K562 (cell line): ENCODE results near the gene GPRIN1. TPM values are rescaled to one million over a fixed set of nuclear protein-coding genes. Genes with fewer than 3 reads are reported as not detected.

Experiments
- ATAC-seq: fragments of 200-7000 bp; cut with Tn5 transposase; 3 replicates; pipeline ENCODE4 v1.9.1; 2020; ENCODE audit warnings: moderate library complexity
- BruUV-seq: library from RNA; stranded (reverse); fragments of 400-500 nt; replicated peaks from 2 replicates; lab custom pipeline; 2021; lab: Mats Ljungman, UMichigan
- CTCF ChIA-PET: fragments of 300-600 bp; formaldehyde crosslinking; extraction: SDS; loops from one replicate; lab custom pipeline; 2021; ENCODE audit warnings: low intra/inter-chr PET ratio; lab: Yijun Ruan, JAX
- POLR2A ChIA-PET: fragments of 300-600, 350-650 bp; sonication (Branson Sonifier 250); formaldehyde crosslinking; extraction: SDS; loops from one replicate; lab custom pipeline; 2021; ENCODE audit warnings: antibody characterized with exemption, inconsistent platforms; lab: Yijun Ruan, JAX
- DNase-seq, 4 experiments: peaks; one replicate each; pipeline versions ENCODE4 v3.0.0 to v3.0.0-alpha.2; 2011 to 2018; ENCODE audit warnings: low spot score in 3 of 4, mixed read lengths in 3 of 4; ENCODE audit errors: extremely low read depth in 1 of 4
- FAIRE-seq: peaks from 2 replicates; lab custom pipeline; 2011; peaks lifted over from hg19 to GRCh38; lab: Jason Lieb, UNC
- H2AFZ ChIP-seq: 2 replicates; pipeline ENCODE4 v1.6.0; 2011; ENCODE audit warnings: low read depth, low read length, control low read depth, inconsistent platforms
- H3K27ac ChIP-seq: fragments of 200-600 bp; 3 replicates; pipeline ENCODE4 v1.8.0; 2011; ENCODE audit warnings: low read depth, mild to moderate bottlenecking, control low read depth, inconsistent platforms, low read length, moderate library complexity, mixed read lengths; ENCODE audit errors: extremely low read depth
- H3K27me3 ChIP-seq, 2 experiments: fragments of 300-600 bp in 1 of 2; 2 replicates in 1 of 2; 3 replicates in 1 of 2; pipeline versions ENCODE4 v1.6.0 to v1.8.0; 2011; ENCODE audit warnings: inconsistent platforms in 2 of 2, low read length in 2 of 2, mild to moderate bottlenecking in 1 of 2, mixed read lengths in 1 of 2, moderate library complexity in 1 of 2; ENCODE audit not compliant: control insufficient read depth in 2 of 2, insufficient read depth in 2 of 2
- H3K36me3 ChIP-seq: fragments of 300-600 bp; 3 replicates; pipeline ENCODE4 v1.8.0; 2011; ENCODE audit warnings: mild to moderate bottlenecking, low read length, inconsistent platforms; ENCODE audit not compliant: control insufficient read depth, insufficient read depth
- H3K4me1 ChIP-seq, 2 experiments: fragments of 200-600 bp in 1 of 2; replicated peaks in 1 of 2; 2 replicates in 1 of 2; 3 replicates in 1 of 2; pipeline versions ENCODE4 v1.5.1 to v1.8.0; 2011; ENCODE audit warnings: inconsistent platforms in 2 of 2, low read length in 2 of 2, mild to moderate bottlenecking in 1 of 2, mixed read lengths in 1 of 2, moderate library complexity in 1 of 2; ENCODE audit not compliant: control insufficient read depth in 2 of 2, insufficient read depth in 2 of 2
- H3K4me2 ChIP-seq: 2 replicates; pipeline ENCODE4 v1.6.1; 2011; ENCODE audit warnings: low read length, control low read depth, inconsistent platforms, mixed read lengths; ENCODE audit not compliant: insufficient read depth
- H3K4me3 ChIP-seq: fragments of 200-600 bp; sonication (generic), shearing (Covaris generic); 2 replicates; pipeline ENCODE4 v1.5.1; 2016; ENCODE audit warnings: control low read depth, inconsistent platforms
- H3K79me2 ChIP-seq: fragments of 200-600 bp; 3 replicates; pipeline ENCODE4 v1.8.0; 2011; ENCODE audit warnings: low read length, inconsistent platforms; ENCODE audit not compliant: control insufficient read depth, insufficient read depth
- H3K9ac ChIP-seq, 2 experiments: 2 replicates each; pipeline versions ENCODE4 v1.6.0 to v1.6.1; 2011; ENCODE audit warnings: low read depth in 2 of 2, low read length in 2 of 2, control low read depth in 1 of 2, inconsistent platforms in 1 of 2, mild to moderate bottlenecking in 1 of 2, mixed read lengths in 1 of 2; ENCODE audit not compliant: insufficient read depth in 1 of 2
- H3K9me1 ChIP-seq: one replicate; pipeline ENCODE4 v1.6.0; 2011; ENCODE audit warnings: inconsistent platforms, mild to moderate bottlenecking, low read length, moderate library complexity; ENCODE audit not compliant: control insufficient read depth, insufficient read depth
- H3K9me3 ChIP-seq: replicated peaks from 2 replicates; pipeline ENCODE4 v1.5.1; 2011; ENCODE audit warnings: low read depth, low read length, inconsistent platforms; ENCODE audit not compliant: control insufficient read depth, insufficient read depth
- H4K20me1 ChIP-seq: replicated peaks from 2 replicates; pipeline ENCODE4 v1.6.1; 2011; ENCODE audit warnings: low read length, inconsistent platforms, mixed read lengths; ENCODE audit not compliant: control insufficient read depth, insufficient read depth
- BRCA1 ChIP-seq, 2 experiments: fragments of 450-650 bp in 1 of 2; sonication (generic) in 1 of 2; formaldehyde crosslinking in 1 of 2; IDR thresholded peaks; 2 replicates each; pipeline versions ENCODE4 v1.5.0 to v1.6.1; 2017 to 2020; ENCODE audit warnings: mild to moderate bottlenecking in 1 of 2, missing genetic modification reagents in 1 of 2
- CBX8 ChIP-seq: fragments of 200-600 bp; sonication (generic); IDR thresholded peaks from 2 replicates; pipeline ENCODE4 v1.6.1; 2012; ENCODE audit warnings: borderline replicate concordance, mixed run types, low read depth, mild to moderate bottlenecking, moderate library complexity, mixed read lengths, low read length, control low read depth, inconsistent platforms; ENCODE audit not compliant: poor library complexity, severe bottlenecking; ENCODE audit errors: extremely low read depth
- CREBBP ChIP-seq: IDR thresholded peaks from one replicate; pipeline ENCODE4 v1.6.1; 2012; ENCODE audit warnings: low read depth, mild to moderate bottlenecking, control low read depth, inconsistent platforms, low read length
- FOXJ2 ChIP-seq: fragments of 200-800 bp; sonication (Bioruptor generic); IDR thresholded peaks from 2 replicates; pipeline ENCODE4 v1.6.1; 2016; ENCODE audit warnings: missing genetic modification characterization, missing compliant biosample characterization
- HNRNPK ChIP-seq: fragments of 200-400 bp; formaldehyde crosslinking; IDR thresholded peaks from one replicate; pipeline ENCODE4 v1.6.1; 2018; ENCODE audit warnings: mild to moderate bottlenecking, low read depth, low read length; ENCODE audit not compliant: poor library complexity, severe bottlenecking
- MCM5 ChIP-seq: fragments of 450-650 bp; IDR thresholded peaks from 2 replicates; pipeline ENCODE4 v1.6.1; 2016; ENCODE audit warnings: low read depth
- PPARD ChIP-seq: fragments of 250-450 bp; sonication (Bioruptor Pico); IDR thresholded peaks from 2 replicates; pipeline ENCODE4 v1.8.0; 2022; ENCODE audit warnings: inconsistent platforms, mild to moderate bottlenecking, moderate library complexity
- WGBS: fragments of 100-300 bp; shearing (Covaris generic); methylation state at CpG from one replicate; pipeline ENCODE4 v1.1.6; 2016; ENCODE audit warnings: low coverage, mixed read lengths; ENCODE audit not compliant: insufficient coverage; ENCODE audit errors: missing lambda C conversion rate; 5-methylcytosine and 5-hydroxymethylcytosine counted together
- in situ Hi-C: fragments of 300-500 bp; cut with MboI; formaldehyde crosslinking; loops from 4 replicates; pipeline ENCODE4 v1.15.0; 2018; ENCODE audit warnings: inconsistent platforms, mixed read lengths
- intact Hi-C: fragments of 100-400 bp; cut with micrococcal nuclease; formaldehyde crosslinking; loops from 2 replicates; pipeline ENCODE4 v1.14.2; 2022
- polyA plus RNA-seq, 8 experiments: library from polyadenylated mRNA; depleted of rRNA in 4 of 8; stranded (reverse) in 5 of 8; unstranded in 3 of 8; fragments of >200 nt; fragmentation: Nextera tagmentation in 2 of 8; fragmentation: Illumina TruSeq in 1 of 8; extraction: Ambion mirVana in 2 of 8; extraction: Trizol in 1 of 8; gene quantifications; 2 replicates each; pipeline versions ENCODE4 v1.2.1 to v1.2.3, GENCODE V29; 2011 to 2014; ENCODE audit warnings: inconsistent platforms in 1 of 8, missing spikeins in 1 of 8
- total RNA-seq, 7 experiments: library from RNA; depleted of rRNA in 6 of 7; stranded (reverse); fragments of >200 nt in 6 of 7; fragmentation: Illumina TruSeq in 2 of 7; extraction: Trizol in 2 of 7; gene quantifications; 2 replicates each; pipeline versions ENCODE4 v1.2.1 to v1.2.3, GENCODE V29; 2011 to 2021; ENCODE audit warnings: low replicate concordance in 1 of 7
- TF ChIP-seq, protein P1 (sequence below), 3 experiments: fragments of 200-800 bp in 1 of 3; sonication (Bioruptor generic) in 1 of 3; sonication (generic) in 1 of 3; formaldehyde crosslinking in 1 of 3; IDR thresholded peaks; 2 replicates each; pipeline versions ENCODE4 v1.6.1 to v1.8.0; 2016 to 2022; ENCODE audit warnings: mild to moderate bottlenecking in 2 of 3, missing compliant biosample characterization in 2 of 3, missing genetic modification characterization in 2 of 3, missing genetic modification reagents in 1 of 3
- TF ChIP-seq, protein P2 (sequence below): fragments of 250-450 bp; sonication (Bioruptor Pico); IDR thresholded peaks from 2 replicates; pipeline ENCODE4 v1.5.0; 2020; ENCODE audit warnings: mild to moderate bottlenecking
- TF ChIP-seq, protein P3 (sequence below): fragments of 200-800 bp; sonication (Bioruptor generic); IDR thresholded peaks from 2 replicates; pipeline ENCODE4 v1.6.1; 2017; ENCODE audit warnings: missing genetic modification characterization, missing compliant biosample characterization

GPRIN1 gene
- total and polyA plus RNA-seq, 9 of the 15 experiments (the other 6 are each of a cell fraction or from before 2014, with no cell fraction given), result 0.15 to 11.6 (median 4.4) TPM

DNA sequence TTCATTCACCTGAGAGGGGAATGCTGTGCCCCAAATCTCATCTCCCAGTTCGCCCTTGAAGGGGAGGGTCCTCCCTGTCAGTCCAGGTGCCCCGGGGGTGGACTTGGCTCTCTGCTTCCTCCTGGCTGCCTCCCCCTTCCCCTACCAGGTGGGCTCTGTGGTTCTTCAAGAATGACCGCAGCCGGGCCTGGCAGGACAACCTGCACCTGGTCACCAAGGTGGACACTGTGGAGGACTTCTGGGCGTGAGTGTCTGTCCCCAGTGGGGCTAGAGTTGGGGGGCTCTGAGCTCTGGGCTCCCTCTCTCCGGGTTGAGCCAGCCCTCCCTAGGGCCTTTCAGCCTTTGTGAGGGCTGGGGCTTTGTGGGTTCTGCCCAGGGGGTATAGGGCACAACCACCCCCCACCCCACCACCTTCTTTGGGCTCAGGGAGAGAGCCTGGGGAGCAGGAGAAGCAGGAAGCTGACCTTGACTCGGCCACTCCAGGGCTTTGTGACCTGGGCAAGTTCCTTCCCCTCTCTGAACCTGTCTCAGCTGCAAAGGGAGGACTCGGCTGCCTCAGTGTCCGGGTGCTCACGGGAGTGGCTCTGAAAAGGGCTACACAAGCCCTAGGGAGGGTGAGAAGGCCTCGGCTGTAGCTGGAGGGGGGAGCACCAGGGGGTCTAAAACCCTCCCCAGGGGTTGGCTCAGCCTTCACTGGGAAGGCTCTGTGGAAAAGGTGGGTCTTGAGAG is 33.7 kb upstream of the GPRIN1 start (continued):
- TF ChIP-seq HNRNPK (no peak), BRCA1 (IDR thresholded peaks at IDR 0.05) (no peak), BRCA1 (CRISPR knock-in tag; IDR thresholded peaks at IDR 0.05) (no peak), CBX8 (no peak), PPARD (no peak), FOXJ2 (tag) (no peak)

DNA sequence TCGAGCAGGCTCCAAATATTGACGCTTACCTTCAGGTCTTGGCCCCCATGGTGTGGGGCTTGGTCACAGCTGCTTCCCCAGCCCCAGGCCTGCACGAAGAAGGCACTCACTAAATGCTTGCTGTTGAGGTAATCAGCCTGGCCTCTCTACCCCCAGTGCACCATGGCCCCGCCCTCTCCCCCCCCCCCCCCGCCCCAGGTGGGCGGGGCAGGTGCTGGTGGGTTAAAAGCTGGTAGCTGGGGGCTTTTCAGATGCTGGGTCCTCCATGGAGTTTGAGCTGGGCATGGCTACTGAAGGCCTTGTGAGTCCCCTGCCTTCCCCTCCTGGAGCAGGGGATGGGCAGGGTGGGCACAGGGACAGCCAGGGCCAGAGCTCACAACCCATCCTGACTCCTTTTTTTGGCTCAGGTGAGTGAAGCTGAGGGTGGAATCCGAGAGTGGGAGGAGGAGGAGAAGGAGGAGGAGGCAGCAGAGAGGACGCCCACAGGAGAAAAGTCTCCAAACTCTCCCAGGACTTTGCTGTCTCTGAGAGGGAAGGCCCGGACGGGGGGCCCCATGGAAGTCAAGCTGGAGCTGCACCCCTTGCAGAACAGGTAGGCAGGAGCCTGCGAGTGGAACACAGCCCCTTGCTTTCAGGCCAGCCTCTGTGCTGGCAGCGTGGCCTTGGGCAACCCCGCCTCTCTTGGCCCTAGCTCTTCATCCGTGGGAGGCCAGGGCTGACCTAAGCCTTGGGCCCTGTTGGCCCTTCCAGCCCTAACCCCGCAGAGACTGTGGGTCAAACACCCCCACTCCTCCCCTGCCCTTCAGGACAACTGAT is 32.9 kb upstream of the GPRIN1 start:
- in situ Hi-C loops, result no loop called here
- FAIRE-seq (no peak), DNase-seq (peak in 3 of 4 experiments; percentile 48 to 51 (median 50)), ATAC-seq (no peak)
- no peaks in the 10 kb centered on the region for H3K9me3 ChIP-seq
- H3K4me2 ChIP-seq, result no peak overlapping the region
- WGBS, result 47% methylated on average over 8 of the region's 15 CpGs
- H3K4me3 ChIP-seq, result no peak overlapping the region
- peaks cover 4% of the 10 kb centered on the region; the same call in 1 of the 2 replicates for H4K20me1 ChIP-seq
- H3K4me1 ChIP-seq, result peaks cover 24 to 48% of the 10 kb centered on the region in 2 experiments; a peak in 4 of 5 replicates
- ChIA-PET CTCF (no interaction called here), POLR2A (interaction anchor here (0.6 to 0.7 kb wide), 2 partner anchors 70 to 190 kb away, joined by 3 read pairs; no protein-coding TSS in a partner anchor)
- H3K9ac ChIP-seq, result 0 out of 4 replicates have a peak overlapping the region, but pooled peaks of 1 of the 2 experiments have one; percentile 54
- no peaks in the 10 kb centered on the region for H3K36me3 ChIP-seq
- H3K27ac ChIP-seq, result no peak overlapping the region
- H3K9me1 ChIP-seq, result no peaks in the 10 kb centered on the region
- BruUV-seq, result no TSS peak
- intact Hi-C loops, result loop anchor here (10.0 kb wide), 1 partner anchor 68 kb away; no protein-coding TSS in a partner anchor
- H3K27me3 ChIP-seq, result peaks cover 7 to 12% of the 10 kb centered on the region in 2 experiments; a peak in 2 of 5 replicates
- H2AFZ ChIP-seq, result no peak overlapping the region
- peaks cover 6% of the 10 kb centered on the region for H3K79me2 ChIP-seq
- TF ChIP-seq CREBBP (no peak), MCM5 (no peak)
- TF ChIP-seq, protein P1, sequence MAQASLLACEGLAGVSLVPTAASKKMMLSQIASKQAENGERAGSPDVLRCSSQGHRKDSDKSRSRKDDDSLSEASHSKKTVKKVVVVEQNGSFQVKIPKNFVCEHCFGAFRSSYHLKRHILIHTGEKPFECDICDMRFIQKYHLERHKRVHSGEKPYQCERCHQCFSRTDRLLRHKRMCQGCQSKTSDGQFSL (CRISPR knock-in tag; IDR thresholded peaks at IDR 0.05), result no peak
- TF ChIP-seq, protein P1 (tag; IDR thresholded peaks at IDR 0.05), result peak in 1 of 2 experiments; percentile 65; a peak in 1 of 4 replicates
- TF ChIP-seq, protein P2, sequence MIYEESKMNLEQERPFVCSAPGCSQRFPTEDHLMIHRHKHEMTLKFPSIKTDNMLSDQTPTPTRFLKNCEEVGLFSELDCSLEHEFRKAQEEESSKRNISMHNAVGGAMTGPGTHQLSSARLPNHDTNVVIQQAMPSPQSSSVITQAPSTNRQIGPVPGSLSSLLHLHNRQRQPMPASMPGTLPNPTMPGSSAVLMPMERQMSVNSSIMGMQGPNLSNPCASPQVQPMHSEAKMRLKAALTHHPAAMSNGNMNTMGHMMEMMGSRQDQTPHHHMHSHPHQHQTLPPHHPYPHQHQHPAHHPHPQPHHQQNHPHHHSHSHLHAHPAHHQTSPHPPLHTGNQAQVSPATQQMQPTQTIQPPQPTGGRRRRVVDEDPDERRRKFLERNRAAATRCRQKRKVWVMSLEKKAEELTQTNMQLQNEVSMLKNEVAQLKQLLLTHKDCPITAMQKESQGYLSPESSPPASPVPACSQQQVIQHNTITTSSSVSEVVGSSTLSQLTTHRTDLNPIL (CRISPR knock-in tag), result no peak
- TF ChIP-seq, protein P3, sequence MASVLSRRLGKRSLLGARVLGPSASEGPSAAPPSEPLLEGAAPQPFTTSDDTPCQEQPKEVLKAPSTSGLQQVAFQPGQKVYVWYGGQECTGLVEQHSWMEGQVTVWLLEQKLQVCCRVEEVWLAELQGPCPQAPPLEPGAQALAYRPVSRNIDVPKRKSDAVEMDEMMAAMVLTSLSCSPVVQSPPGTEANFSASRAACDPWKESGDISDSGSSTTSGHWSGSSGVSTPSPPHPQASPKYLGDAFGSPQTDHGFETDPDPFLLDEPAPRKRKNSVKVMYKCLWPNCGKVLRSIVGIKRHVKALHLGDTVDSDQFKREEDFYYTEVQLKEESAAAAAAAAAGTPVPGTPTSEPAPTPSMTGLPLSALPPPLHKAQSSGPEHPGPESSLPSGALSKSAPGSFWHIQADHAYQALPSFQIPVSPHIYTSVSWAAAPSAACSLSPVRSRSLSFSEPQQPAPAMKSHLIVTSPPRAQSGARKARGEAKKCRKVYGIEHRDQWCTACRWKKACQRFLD (CRISPR knock-in tag), result no peak
